GM23248 (cell line): ENCODE results near the gene C5orf52. TPM values are rescaled to one million over a fixed set of nuclear protein-coding genes. Genes with fewer than 3 reads are reported as not detected.

ENCODE experiments used
- DNase-seq: peaks from one replicate; pipeline ENCODE4 v3.0.0-alpha.2; 2015
- H2AFZ ChIP-seq: fragments of 200-600 bp; sonication (generic); 2 replicates; pipeline ENCODE4 v1.6.1; 2016; ENCODE audit warnings: antibody characterized with exemption
- H3F3A ChIP-seq: fragments of 200-600 bp; sonication (generic); 2 replicates; pipeline ENCODE4 v1.6.1; 2016; ENCODE audit warnings: mild to moderate bottlenecking, antibody characterized with exemption, mixed run types; ENCODE audit not compliant: insufficient read depth
- H3K27ac ChIP-seq: fragments of 200-600 bp; sonication (generic); 2 replicates; pipeline ENCODE4 v1.5.1; 2016; ENCODE audit warnings: mild to moderate bottlenecking
- H3K27me3 ChIP-seq: fragments of 200-600 bp; sonication (generic); replicated peaks from 2 replicates; pipeline ENCODE4 v1.6.1; 2016; ENCODE audit warnings: mild to moderate bottlenecking; ENCODE audit not compliant: insufficient read depth
- H3K36me3 ChIP-seq: fragments of 200-600 bp; sonication (generic); 2 replicates; pipeline ENCODE4 v1.6.1; 2016; ENCODE audit warnings: low read depth, mild to moderate bottlenecking
- H3K4me1 ChIP-seq: fragments of 200-600 bp; sonication (generic); 2 replicates; pipeline ENCODE4 v1.6.1; 2016; ENCODE audit warnings: mild to moderate bottlenecking; ENCODE audit not compliant: insufficient read depth
- H3K4me2 ChIP-seq: fragments of 200-600 bp; sonication (generic); one replicate; pipeline ENCODE4 v1.6.1; 2016; ENCODE audit warnings: mild to moderate bottlenecking; ENCODE audit not compliant: unreplicated experiment
- H3K4me3 ChIP-seq: fragments of 200-600 bp; sonication (generic); 2 replicates; pipeline ENCODE4 v1.5.1; 2016; ENCODE audit warnings: mild to moderate bottlenecking
- H3K79me2 ChIP-seq: fragments of 200-600 bp; sonication (generic); 2 replicates; pipeline ENCODE4 v1.6.1; 2016; ENCODE audit warnings: mild to moderate bottlenecking; ENCODE audit not compliant: insufficient read depth
- H3K9ac ChIP-seq: fragments of 200-600 bp; sonication (generic); 2 replicates; pipeline ENCODE4 v1.6.1; 2016; ENCODE audit warnings: mild to moderate bottlenecking
- H3K9me2 ChIP-seq: fragments of 200-600 bp; sonication (generic); 2 replicates; pipeline ENCODE4 v1.6.1; 2016; ENCODE audit warnings: mixed run types, mild to moderate bottlenecking, moderate library complexity; ENCODE audit not compliant: insufficient read depth
- H3K9me3 ChIP-seq: fragments of 200-600 bp; sonication (generic); one replicate; pipeline ENCODE4 v1.6.1; 2017; ENCODE audit warnings: low read depth
- H4K20me1 ChIP-seq: fragments of 200-600 bp; sonication (generic); 2 replicates; pipeline ENCODE4 v1.6.0; 2016; ENCODE audit not compliant: insufficient read depth
- EZH2 ChIP-seq: fragments of 200-600 bp; sonication (generic); IDR thresholded peaks from 2 replicates; pipeline ENCODE4 v1.6.1; 2018; ENCODE audit warnings: antibody characterized with exemption, mild to moderate bottlenecking; ENCODE audit not compliant: insufficient read depth, poor library complexity, severe bottlenecking
- EZH2phosphoT487 ChIP-seq: fragments of 200-600 bp; sonication (generic); IDR thresholded peaks from 2 replicates; pipeline ENCODE4 v1.6.1; 2018; ENCODE audit warnings: antibody characterized with exemption, moderate library complexity, mild to moderate bottlenecking, low read depth; ENCODE audit not compliant: insufficient read depth
- WGBS, 2 experiments: methylation state at CpG; one replicate each; pipeline ENCODE4 v1.1.6; 2015 to 2017; ENCODE audit warnings: low lambda C conversion rate in 2 of 2, low coverage in 1 of 2; ENCODE audit errors: missing lambda C conversion rate in 2 of 2; 5-methylcytosine and 5-hydroxymethylcytosine counted together
- in situ Hi-C: fragments of 300-500 bp; cut with MboI; formaldehyde crosslinking; loops from 2 replicates; pipeline ENCODE4 v1.15.0; 2020
- polyA plus RNA-seq: library from polyadenylated mRNA; unstranded; fragments of >200 nt; fragmentation: Nextera tagmentation; extraction: Ambion mirVana; gene quantifications from 2 replicates; pipeline ENCODE4 v1.2.1, GENCODE V29; 2016
- total RNA-seq: library from RNA; depleted of rRNA; stranded (reverse); fragments of >200 nt; shearing (Covaris generic); gene quantifications from 2 replicates; pipeline ENCODE4 v1.2.3, GENCODE V29; 2014

The C5orf52 gene
- total and polyA plus RNA-seq, 2 experiments from 2014 or later: not detected

GRCh38 chr5:157710882-157711281, 39.5 kb downstream of the C5orf52 start:
- Histone ChIP-seq H2AFZ (peak overlapping the region; percentile 26; the same call in 1 of the 2 replicates), H3K27ac (peak overlapping the region; percentile 77)

GRCh38 chr5:157713830-157714595, 42.7 kb downstream of the C5orf52 start:
- H3K4me3 ChIP-seq: no peak overlapping the region
- no peak overlapping the region for H3K9ac ChIP-seq
- no peaks in the 10 kb centered on the region for H3K27me3 ChIP-seq
- H3K9me2 ChIP-seq: no peaks in the 10 kb centered on the region
- TF ChIP-seq EZH2: no peak
- no peak for TF ChIP-seq EZH2phosphoT487
- no peaks in the 10 kb centered on the region for H3K36me3 ChIP-seq
- no peaks in the 10 kb centered on the region for H3K79me2 ChIP-seq
- H3K9me3 ChIP-seq: no peaks in the 10 kb centered on the region
- no peak overlapping the region for H3K4me2 ChIP-seq
- no peak for DNase-seq
- peaks cover 43% of the 10 kb centered on the region for H3K4me1 ChIP-seq
- peaks cover 21% of the 10 kb centered on the region for H3F3A ChIP-seq
- H4K20me1 ChIP-seq: no peaks in the 10 kb centered on the region
- no peak overlapping the region for H3K27ac ChIP-seq
- in situ Hi-C loops: loop anchor here (25.0 kb wide), 1 partner anchor 227 kb away; no protein-coding TSS in a partner anchor
- WGBS, 2 experiments: 76 to 84% methylated on average over 4 of the region's 4 CpGs
- H2AFZ ChIP-seq: no peak overlapping the region

More at GRCh38 chr5:157710882-157711281, 39.5 kb downstream of the C5orf52 start:
- Histone ChIP-seq H3K9ac (peak overlapping the region; percentile 38), H3F3A (peaks cover 21% of the 10 kb centered on the region), H3K4me3 (peak overlapping the region; percentile 48), H3K79me2 (no peaks in the 10 kb centered on the region), H3K4me2 (peak overlapping the region; percentile 78), H4K20me1 (no peaks in the 10 kb centered on the region), H3K27me3 (no peaks in the 10 kb centered on the region), H3K9me3 (no peaks in the 10 kb centered on the region), H3K4me1 (peaks cover 38% of the 10 kb centered on the region), H3K9me2 (no peaks in the 10 kb centered on the region), H3K36me3 (no peaks in the 10 kb centered on the region)
- WGBS, 2 experiments: 0 to 2% methylated on average over 2 of the region's 2 CpGs
- peak; percentile 90 for DNase-seq
- TF ChIP-seq EZH2phosphoT487: no peak
- no peak for TF ChIP-seq EZH2
- in situ Hi-C loops: loop anchor here (25.0 kb wide), 1 partner anchor 224 kb away; no protein-coding TSS in a partner anchor

GRCh38 chr5:157714596-157714864, 43.2 kb downstream of the C5orf52 start:
- no peak overlapping the region for H3K4me3 ChIP-seq
- H3K9me3 ChIP-seq: no peaks in the 10 kb centered on the region
- H3K4me2 ChIP-seq: no peak overlapping the region
- H3F3A ChIP-seq: peaks cover 16% of the 10 kb centered on the region
- peaks cover 41% of the 10 kb centered on the region for H3K4me1 ChIP-seq
- in situ Hi-C loops: loop anchor here (25.0 kb wide), 1 partner anchor 227 kb away; no protein-coding TSS in a partner anchor
- H4K20me1 ChIP-seq: no peaks in the 10 kb centered on the region
- TF ChIP-seq EZH2: no peak
- no peak for TF ChIP-seq EZH2phosphoT487
- no peaks in the 10 kb centered on the region for H3K27me3 ChIP-seq
- H3K36me3 ChIP-seq: no peaks in the 10 kb centered on the region
- H2AFZ ChIP-seq: no peak overlapping the region
- H3K79me2 ChIP-seq: no peaks in the 10 kb centered on the region
- H3K27ac ChIP-seq: no peak overlapping the region
- DNase-seq: peak; percentile 22
- no peaks in the 10 kb centered on the region for H3K9me2 ChIP-seq
- no peak overlapping the region for H3K9ac ChIP-seq

- 3 to 4% methylated on average over 4 of the region's 4 CpGs for WGBS, 2 experiments
- H3K27ac ChIP-seq: no peak overlapping the region
These were observed 47.2 kb downstream of the C5orf52 start for GRCh38 chr5:157718519-157718918.

More at GRCh38 chr5:157718519-157718918, 47.2 kb downstream of the C5orf52 start:
- Histone ChIP-seq H3K4me3 (no peak overlapping the region), H4K20me1 (no peaks in the 10 kb centered on the region), H3F3A (no peaks in the 10 kb centered on the region), H3K9me3 (no peaks in the 10 kb centered on the region), H3K4me2 (no peak overlapping the region), H3K79me2 (no peaks in the 10 kb centered on the region), H3K4me1 (peaks cover 21% of the 10 kb centered on the region), H3K9me2 (no peaks in the 10 kb centered on the region), H3K27me3 (no peaks in the 10 kb centered on the region), H2AFZ (peak overlapping the region; percentile 76), H3K36me3 (no peaks in the 10 kb centered on the region), H3K9ac (no peak overlapping the region)
- in situ Hi-C loops: loop anchor here (25.0 kb wide), 1 partner anchor 231 kb away; no protein-coding TSS in a partner anchor
- DNase-seq: peak; percentile 73
- TF ChIP-seq EZH2 (no peak), EZH2phosphoT487 (no peak)
